AG08396 (cell line): Measurements from ENCODE around the gene EHMT2.
A peak's percentile ranks its signal among the peaks of the same experiment; 100 is the strongest.
"Not testable (repeated sequence)": the region's sequence is repeated elsewhere in the genome, so short reads cannot be mapped to it uniquely, and the experiment has no call there.

Experiments
- DNase-seq: peaks from one replicate; pipeline ENCODE4 v3.0.0; 2012; ENCODE audit warnings: low spot score, mixed read lengths

Gene EHMT2

DNA sequence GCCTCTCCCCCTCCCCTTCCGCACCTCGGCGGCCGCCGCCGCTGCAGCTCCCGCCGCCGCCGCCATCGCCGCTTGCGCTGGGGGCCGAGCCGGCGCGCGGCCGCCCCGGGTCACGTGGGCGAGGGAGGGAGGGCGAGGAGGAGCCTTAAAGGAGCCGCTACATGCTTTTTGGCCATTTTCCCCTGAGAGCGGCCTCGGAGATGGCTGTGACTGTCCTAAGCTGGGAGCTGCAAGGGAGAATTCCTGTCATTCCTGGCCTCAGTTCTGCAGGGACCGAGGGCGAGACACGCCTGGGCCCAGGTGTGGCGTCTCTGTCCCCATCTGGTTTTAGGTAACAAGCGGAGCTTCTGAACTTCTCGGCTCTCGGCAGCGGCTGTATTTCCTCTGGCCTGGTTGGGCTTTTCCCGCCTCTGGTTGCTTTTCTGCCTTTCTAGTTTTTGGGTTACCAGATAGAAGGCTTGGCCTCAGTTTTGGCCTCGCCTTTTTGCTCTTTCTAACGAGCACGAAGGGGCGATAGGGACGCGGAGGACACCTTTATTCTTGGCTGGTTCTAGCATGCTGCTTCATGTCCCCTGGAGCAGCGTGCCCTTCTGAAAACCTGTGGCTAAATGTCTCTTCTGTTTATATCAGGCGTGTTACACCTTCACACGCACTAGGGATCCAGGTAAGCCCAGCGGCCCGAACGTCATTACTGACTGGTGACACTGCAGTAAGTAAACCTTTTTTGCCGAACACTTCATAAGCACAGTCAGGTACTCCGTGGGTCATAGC is at the start of gene EHMT2:
Gene EHMT2, minus strand, starts transcription at position 87 of the 771 bp plus-strand sequence. Its CDS starts 21 bp downstream, at position 66.
- DNase-seq = peak; percentile 93

DNA sequence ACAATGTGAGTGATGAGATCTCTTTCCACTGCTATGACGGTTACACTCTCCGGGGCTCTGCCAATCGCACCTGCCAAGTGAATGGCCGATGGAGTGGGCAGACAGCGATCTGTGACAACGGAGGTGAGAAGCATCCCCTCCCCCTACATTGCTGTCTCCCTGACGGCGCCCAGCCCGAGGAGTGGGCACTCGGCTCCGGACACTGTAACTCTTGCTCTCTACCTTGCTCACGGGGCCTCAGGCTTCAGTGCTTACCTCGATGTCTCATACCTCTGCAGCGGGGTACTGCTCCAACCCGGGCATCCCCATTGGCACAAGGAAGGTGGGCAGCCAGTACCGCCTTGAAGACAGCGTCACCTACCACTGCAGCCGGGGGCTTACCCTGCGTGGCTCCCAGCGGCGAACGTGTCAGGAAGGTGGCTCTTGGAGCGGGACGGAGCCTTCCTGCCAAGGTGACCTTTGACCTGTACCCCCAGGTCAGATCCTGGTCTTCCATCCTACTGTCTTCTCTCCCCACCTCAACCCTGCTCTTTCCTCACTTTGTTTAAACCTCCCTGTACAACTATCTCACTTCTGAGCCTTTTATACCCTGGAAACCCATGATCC is 49.7 kb upstream of the EHMT2 start:
- no peak for DNase-seq

DNA sequence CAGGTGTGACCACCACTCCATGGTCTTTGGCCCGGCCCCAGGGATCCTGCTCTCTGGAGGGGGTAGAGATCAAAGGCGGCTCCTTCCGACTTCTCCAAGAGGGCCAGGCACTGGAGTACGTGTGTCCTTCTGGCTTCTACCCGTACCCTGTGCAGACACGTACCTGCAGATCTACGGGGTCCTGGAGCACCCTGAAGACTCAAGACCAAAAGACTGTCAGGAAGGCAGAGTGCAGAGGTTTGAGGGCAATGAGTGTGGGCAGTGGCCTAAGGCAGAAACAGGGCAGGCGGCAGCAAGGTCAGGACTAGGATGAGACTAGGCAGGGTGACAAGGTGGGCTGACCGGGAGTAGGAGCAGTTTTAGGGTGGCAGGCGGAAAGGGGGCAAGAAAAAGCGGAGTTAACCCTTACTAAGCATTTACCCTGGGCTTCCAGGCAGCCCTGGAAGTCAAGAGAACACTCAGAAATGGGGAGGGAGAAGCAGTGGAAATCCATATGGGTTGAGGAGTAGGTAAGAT is 48.9 kb upstream of the EHMT2 start:
- DNase-seq = no peak

DNA sequence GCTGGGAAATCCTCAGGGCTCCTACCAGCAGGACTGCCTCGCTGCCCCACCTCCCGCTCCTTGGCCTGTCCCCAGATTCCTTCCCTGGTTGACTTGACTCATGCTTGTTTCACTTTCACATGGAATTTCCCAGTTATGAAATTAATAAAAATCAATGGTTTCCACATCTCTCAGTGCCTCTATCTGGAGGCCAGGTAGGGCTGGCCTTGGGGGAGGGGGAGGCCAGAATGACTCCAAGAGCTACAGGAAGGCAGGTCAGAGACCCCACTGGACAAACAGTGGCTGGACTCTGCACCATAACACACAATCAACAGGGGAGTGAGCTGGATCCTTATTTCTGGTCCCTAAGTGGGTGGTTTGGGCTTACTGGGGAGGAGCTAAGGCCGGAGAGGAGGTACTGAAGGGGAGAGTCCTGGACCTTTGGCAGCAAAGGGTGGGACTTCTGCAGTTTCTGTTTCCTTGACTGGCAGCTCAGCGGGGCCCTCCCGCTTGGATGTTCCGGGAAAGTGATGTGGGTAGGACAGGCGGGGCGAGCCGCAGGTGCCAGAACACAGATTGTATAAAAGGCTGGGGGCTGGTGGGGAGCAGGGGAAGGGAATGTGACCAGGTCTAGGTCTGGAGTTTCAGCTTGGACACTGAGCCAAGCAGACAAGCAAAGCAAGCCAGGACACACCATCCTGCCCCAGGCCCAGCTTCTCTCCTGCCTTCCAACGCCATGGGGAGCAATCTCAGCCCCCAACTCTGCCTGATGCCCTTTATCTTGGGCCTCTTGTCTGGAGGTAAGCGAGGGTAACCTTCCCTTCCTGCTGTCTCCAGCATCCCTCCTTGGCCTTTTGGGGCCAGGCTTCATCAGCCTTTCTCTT is 48.2 kb upstream of the EHMT2 start, which contains the start of gene CFB:
Gene CFB, plus strand, starts transcription at position 589 of the 863 bp plus-strand sequence. Its CDS starts 127 bp downstream, at position 716.
- peak; percentile 88 for DNase-seq

DNA sequence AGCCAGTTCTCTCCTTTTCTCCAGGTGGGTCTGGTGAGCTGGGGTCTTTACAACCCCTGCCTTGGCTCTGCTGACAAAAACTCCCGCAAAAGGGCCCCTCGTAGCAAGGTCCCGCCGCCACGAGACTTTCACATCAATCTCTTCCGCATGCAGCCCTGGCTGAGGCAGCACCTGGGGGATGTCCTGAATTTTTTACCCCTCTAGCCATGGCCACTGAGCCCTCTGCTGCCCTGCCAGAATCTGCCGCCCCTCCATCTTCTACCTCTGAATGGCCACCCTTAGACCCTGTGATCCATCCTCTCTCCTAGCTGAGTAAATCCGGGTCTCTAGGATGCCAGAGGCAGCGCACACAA is 47.6 kb upstream of the EHMT2 start:
- no peak for DNase-seq

DNA sequence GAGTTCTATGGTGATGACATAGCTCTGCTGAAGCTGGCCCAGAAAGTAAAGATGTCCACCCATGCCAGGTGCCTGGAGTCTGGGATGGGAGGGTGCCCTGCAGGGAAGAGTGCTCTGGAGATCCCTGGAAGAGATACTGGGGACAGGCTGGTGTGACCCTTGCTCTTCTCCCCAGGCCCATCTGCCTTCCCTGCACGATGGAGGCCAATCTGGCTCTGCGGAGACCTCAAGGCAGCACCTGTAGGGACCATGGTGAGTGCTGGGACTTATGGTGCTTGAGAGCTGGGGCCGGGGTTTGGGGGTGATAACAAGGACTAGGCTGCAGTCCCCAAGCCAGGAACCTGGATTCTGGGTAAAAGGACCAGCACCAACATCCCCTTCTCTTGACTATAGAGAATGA is 46.2 kb upstream of the EHMT2 start:
- DNase-seq = no peak

DNA sequence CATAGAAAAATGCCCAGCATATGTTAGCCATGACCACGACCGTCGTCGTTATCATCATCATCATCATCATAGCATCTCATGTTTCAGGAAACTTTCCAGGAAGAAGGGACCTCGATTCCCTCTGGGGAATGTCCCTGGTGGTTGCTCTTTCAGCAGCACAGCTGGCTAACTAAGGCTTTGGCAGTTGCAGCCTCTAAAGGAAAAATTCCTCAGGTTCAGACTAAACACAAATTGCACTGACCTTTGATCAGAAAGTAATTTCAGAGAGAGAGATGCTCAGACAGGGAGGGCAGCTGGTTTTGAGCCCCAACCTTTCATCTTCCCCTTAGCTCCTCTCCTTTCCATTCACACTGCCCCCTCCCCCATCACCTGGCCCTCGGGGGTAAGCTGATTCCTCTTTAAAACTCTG is 42.8 kb upstream of the EHMT2 start:
- peak; percentile 42 for DNase-seq

DNA sequence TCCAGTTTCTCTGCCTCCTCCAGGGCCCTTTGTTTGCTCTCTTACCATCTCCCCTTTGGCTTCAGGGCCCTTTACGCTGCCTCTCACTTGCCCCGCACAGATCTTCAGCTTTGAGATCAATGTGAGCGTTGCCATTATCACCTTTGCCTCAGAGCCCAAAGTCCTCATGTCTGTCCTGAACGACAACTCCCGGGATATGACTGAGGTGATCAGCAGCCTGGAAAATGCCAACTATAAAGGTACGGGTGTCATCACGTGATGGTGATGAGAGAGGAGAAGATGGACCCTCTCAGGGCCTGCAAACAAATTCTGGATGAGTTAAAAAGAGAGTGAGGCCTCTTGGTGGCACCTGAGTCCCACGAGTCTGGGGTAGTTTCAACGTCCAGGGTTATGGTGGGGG is 38.3 kb upstream of the EHMT2 start:
- no peak for DNase-seq

DNA sequence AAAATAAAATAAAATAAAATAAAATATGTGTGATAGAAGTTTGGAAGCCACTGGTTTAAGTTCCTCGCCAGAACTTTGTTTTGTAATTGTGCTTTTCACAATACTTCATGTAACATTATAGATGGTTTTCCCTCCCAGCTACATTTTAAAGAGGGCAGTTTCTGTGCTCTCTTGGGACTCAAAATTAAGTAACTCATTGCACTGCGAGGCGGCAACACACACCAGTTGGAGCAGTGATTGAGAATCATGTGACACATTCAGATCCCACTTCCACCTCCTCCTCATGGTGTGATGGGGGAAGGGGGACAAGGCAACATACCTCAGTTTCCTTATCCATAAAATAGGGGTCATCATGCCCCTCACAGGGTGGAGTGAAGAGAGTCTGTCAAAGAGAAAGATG is 37.5 kb upstream of the EHMT2 start:
- no peak for DNase-seq

DNA sequence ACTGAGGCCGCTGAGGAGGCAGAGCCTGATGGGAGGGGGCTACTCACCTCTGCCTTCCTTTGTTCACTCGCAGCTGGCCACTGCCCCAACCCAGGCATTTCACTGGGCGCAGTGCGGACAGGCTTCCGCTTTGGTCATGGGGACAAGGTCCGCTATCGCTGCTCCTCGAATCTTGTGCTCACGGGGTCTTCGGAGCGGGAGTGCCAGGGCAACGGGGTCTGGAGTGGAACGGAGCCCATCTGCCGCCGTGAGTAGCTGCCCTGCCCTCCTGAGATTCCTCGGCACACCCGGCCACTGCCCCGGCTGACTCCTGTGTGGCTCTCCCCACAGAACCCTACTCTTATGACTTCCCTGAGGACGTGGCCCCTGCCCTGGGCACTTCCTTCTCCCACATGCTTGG is 36.0 kb upstream of the EHMT2 start:
- DNase-seq = no peak

DNA sequence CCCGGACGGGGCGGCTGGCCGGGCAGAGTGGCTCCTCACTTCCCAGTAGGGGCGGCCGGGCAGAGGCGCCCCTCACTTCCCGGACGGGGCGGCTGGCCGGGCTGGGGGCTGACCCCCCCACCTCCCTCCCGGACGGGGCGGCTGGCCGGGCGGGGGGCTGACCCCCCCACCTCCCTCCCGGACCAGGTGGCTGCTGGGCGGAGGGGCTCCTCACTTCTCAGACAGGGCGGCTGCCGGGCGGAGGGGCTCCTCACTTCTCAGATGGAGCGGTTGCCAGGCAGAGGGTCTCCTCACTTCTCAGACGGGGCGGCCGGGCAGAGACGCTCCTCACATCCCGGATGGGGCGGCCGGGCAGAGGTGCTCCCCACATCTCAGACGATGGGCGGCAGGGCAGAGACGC is 34.6 kb upstream of the EHMT2 start:
- not testable (repeated sequence) for DNase-seq

DNA sequence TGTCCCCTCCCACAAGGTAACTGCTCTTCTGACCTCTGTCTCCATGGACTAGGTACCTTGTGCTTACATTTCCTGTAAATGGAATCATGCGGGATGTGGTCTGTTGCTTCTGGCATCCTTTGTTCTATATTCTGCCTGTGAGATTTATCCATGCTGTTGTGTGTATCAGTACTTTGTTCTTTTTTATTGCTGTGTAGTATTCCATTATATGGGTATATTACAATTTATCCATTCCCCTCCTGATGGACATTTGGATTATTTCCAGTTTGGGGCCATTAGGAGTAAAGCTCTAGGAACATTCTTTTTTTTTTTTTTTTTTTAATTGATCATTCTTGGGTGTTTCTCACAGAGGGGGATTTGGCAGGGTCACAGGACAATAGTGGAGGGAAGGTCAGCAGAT is 33.5 kb upstream of the EHMT2 start:
- DNase-seq = no peak

DNA sequence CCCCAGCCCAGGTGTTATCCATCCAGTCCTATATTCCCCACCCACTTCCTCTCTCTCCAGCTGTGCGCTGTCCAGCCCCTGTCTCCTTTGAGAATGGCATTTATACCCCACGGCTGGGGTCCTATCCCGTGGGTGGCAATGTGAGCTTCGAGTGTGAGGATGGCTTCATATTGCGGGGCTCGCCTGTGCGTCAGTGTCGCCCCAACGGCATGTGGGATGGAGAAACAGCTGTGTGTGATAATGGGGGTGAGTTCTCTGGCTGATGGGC is 31.1 kb upstream of the EHMT2 start:
- DNase-seq = no peak

DNA sequence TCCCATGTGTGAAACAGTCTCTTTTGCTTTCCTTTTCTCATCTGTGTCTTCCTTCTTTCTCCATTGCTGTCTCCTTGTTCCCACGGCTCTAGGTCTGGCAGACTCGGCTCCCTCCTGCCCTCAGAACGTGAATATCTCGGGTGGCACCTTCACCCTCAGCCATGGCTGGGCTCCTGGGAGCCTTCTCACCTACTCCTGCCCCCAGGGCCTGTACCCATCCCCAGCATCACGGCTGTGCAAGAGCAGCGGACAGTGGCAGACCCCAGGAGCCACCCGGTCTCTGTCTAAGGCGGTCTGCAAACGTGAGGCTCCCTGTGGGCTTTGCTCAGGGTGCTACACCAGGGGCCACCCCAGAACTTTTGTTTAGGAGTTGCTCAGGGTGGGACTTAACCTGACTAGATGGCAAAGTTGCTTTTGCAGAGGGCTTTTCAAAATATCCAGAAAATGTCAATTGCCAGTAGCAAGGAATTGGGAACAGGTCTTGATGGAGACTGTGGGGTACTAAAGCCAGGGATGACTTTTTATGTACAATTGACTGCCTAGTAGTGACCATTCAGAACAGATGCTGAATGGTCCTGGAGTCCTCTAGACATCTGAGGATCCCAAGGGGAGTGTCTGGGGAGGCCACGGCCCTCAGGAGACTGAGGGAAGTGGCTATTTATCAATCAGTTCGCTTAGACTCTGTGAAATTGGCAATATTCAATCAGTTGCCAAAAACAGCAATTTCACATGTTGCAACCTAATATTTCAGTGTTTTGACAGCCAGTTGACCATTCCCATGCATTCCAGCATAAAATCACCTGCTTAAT is 30.6 kb upstream of the EHMT2 start:
- DNase-seq = no peak

DNA sequence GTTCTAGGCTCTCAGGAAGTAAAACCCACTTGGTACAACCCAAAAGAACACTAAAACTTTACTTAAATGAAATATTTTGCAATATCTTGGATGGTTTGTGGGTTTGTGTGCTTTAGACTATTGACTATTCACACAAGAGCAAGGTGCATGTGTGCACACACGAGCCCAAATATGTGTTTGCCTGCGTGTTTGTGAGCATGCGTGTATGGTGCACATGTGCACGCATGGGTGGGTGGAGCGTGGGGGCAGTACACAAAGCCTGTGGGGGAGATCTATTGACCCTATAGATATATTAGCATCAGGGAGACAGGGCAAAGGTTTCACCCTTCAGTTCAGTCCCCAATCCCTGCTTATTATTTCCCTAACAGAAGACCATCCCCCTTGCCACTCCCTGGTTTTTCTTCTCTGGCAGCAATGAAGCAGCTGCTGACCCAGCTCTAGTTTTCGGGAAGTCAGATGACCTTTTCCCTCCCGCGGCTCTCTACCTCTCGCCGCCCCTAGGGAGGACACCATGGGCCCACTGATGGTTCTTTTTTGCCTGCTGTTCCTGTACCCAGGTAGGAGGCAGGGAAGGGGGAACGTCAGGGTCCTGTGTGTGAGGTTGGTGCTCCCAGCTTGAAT is 29.9 kb upstream of the EHMT2 start, which contains the start of gene C2:
Gene C2, plus strand, starts transcription at position 476 of the 621 bp plus-strand sequence. Its CDS starts 36 bp downstream, at position 512.
- DNase-seq = no peak

DNA sequence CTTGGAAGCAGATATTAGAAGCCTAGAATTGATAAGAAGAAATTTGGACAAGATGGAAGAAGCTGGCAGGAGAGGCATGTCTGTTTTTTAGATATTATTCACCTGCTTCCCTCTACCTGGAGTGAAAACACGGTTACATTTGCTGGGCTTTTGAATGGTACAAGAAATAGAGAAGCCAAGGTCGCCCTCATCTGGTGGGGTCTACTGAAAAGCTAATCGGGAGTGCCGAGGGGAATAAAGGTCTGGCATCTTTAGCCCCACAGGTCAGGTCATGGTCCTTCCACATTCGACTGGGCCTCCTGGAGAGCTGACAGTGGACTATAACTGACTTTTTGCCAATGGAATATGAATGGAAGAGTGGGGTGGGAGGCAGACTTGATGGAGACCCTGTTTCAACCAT is 25.4 kb upstream of the EHMT2 start:
- no peak for DNase-seq

DNA sequence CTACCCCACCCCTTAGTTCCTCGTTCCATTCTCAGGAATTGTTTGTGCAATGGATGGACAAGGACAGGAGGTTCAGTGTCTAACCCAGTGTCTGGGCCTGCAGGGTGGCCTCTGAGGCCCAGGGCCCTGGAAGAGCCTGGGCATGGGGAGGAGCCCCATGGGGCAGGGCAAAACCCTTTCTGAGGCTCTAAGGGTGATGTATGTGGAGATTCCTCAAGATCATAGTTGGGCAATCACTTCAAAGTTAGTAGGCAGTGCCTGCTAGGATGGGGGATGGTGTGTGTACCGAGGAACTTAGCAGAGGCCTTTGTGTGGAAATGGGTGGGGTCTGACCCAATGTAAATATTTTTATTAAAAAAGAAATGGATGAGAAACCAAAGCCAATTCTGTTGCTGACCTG is 23.3 kb upstream of the EHMT2 start:
- DNase-seq = no peak

DNA sequence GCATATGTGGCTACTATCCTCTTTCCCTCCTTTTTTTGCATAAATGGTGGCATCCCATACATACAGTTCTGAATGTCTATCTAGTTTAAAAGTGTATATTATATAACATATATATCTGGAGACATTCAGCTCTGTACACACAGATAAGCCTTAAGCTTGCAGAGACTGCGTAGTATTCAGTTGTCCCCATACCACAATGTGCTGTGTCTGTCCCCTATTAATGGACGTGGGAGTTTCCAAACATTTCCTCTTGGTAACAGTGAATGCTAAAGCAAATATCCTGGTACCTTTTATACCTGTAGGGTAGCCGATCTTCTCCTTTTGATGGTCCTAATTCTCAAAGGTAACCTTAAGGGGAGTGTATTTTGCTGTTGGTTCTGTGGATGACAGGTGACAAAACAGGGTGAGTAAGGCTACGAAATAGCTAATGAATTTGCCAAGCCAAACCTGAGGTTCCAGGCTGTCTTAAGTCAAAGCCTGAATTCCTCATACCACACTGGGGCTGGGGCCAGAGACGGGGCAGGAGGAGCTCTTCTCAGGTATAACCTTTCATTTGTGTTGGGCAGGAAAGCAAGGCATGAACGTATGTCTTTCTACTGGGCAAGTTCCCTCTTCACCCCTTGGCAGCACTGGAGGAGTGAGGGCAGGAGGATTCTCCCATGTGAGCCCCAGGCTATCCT is 22.3 kb upstream of the EHMT2 start:
- DNase-seq = no peak

DNA sequence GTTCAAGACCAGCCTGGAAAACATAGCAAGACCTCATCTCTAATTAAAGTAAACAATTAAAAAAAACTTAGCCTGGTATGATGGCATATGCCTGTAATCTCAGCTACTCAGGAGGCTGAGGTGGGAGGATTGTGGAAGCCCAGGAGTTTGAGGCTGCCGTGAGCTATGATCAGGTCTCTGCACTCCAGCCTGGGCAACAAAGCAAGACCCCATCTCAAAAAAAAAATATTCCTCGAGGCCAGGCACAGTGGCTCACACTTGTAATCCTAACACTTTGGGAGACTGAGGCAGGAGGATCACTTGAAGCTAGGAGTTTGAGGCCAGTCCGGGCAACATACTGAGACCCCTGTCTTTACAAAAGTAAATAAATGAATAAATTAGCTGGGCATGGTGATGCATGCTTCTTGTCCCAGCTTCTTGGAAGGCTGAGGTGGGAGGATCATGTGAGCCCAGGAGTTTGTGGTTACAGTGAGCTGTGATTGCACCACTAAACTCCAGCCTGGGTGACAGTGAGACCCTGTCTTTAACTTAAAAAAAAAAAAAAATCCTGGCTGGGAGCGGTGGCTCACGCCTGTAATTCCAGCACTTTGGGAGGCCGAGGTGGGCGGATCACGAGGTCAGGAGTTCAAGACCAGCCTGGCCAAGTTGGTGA is 20.7 kb upstream of the EHMT2 start:
- no peak for DNase-seq

DNA sequence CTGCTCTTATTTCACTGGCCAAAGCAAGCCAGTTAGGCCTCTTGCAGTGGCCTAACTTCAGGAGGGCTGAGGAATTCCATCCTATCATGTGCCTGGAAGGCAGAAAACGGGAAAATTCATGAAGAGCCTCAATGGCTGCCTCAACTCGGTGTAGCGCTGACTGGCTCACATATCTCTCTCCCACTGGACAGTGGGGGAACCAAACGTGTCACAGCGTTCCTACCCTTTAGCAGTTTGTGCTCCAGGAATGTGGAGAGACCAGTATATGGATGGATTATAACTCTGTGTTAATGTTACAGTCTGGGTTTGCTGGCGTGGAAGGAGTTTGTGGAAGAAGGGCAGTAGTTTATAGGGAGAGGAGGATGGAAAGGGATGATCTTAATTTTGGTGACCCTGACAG is 18.3 kb upstream of the EHMT2 start:
- DNase-seq = no peak
